ENCODE data around the gene ABCA13.

- TF ChIP-seq ARNT (IDR thresholded peaks at IDR 0.05) (no peak), SP1 (IDR thresholded peaks at IDR 0.05) (no peak), BHLHE40 (IDR thresholded peaks at IDR 0.05; ENCODE audit: borderline replicate concordance) (no peak), FOXM1 (IDR thresholded peaks at IDR 0.05; ENCODE audit: borderline replicate concordance) (no peak), ELF4 (IDR thresholded peaks at IDR 0.05) (no peak), ZNF384 (IDR thresholded peaks at IDR 0.05) (no peak), TARDBP (IDR thresholded peaks at IDR 0.05) (no peak), FOXK2 (IDR thresholded peaks at IDR 0.05) (no peak), FOXA1 (IDR thresholded peaks at IDR 0.05) (no peak), SUZ12 (IDR thresholded peaks at IDR 0.05) (no peak), NFRKB (IDR thresholded peaks at IDR 0.05) (no peak), HDGF (IDR thresholded peaks at IDR 0.05; ENCODE audit: borderline replicate concordance) (no peak)
- TF ChIP-seq, protein P1, sequence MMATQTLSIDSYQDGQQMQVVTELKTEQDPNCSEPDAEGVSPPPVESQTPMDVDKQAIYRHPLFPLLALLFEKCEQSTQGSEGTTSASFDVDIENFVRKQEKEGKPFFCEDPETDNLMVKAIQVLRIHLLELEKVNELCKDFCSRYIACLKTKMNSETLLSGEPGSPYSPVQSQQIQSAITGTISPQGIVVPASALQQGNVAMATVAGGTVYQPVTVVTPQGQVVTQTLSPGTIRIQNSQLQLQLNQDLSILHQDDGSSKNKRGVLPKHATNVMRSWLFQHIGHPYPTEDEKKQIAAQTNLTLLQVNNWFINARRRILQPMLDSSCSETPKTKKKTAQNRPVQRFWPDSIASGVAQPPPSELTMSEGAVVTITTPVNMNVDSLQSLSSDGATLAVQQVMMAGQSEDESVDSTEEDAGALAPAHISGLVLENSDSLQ (IDR thresholded peaks at IDR 0.05), result no peak
Observed at GRCh38 chr7:48249166-48249565, 77.9 kb downstream of the ABCA13 start.
